Measurements from ENCODE around the gene WNT9B.
A peak's percentile ranks its signal among the peaks of the same experiment; 100 is the strongest.

WNT9B gene

DNA sequence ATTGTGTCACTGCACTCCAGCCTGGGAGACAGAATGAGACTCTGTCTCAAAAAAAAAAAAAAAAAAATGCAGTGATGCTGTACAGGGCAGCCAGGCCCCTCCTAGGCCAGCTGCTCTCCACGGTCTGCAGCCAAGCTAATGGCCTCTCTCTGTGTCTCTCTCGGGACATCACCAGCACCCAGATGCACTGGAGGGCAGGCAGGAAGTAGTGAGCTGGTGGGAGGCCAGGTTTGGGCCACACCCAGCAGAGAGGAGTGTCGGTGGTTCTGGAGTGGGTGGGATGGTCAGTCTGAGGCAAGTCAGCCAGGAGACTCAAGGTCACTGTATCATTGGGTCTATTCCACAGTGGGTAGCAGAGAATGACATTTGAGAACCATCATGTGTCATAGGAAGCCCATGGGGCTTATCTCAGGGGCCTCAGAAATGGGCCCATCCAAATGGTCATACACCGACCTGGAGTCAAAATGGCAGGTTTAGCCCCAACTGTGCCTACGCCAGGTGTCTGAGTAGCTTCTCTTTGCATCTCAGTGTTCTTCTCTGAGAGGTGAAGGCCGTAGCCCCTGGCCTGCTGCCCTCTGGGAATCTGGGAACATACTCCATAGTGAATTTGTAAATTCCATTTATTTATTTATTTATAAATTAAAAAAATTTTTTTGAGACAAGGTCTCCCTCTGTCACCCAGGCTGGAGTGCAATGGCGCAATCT is 22.7 kb downstream of the WNT9B start:
- H3K4me3 ChIP-seq: no peak overlapping the region
- TF ChIP-seq, protein P1, sequence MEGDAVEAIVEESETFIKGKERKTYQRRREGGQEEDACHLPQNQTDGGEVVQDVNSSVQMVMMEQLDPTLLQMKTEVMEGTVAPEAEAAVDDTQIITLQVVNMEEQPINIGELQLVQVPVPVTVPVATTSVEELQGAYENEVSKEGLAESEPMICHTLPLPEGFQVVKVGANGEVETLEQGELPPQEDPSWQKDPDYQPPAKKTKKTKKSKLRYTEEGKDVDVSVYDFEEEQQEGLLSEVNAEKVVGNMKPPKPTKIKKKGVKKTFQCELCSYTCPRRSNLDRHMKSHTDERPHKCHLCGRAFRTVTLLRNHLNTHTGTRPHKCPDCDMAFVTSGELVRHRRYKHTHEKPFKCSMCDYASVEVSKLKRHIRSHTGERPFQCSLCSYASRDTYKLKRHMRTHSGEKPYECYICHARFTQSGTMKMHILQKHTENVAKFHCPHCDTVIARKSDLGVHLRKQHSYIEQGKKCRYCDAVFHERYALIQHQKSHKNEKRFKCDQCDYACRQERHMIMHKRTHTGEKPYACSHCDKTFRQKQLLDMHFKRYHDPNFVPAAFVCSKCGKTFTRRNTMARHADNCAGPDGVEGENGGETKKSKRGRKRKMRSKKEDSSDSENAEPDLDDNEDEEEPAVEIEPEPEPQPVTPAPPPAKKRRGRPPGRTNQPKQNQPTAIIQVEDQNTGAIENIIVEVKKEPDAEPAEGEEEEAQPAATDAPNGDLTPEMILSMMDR (IDR thresholded peaks at IDR 0.05): no peak
- no peak overlapping the region for H3K27ac ChIP-seq
- no peak for DNase-seq (ENCODE audit: low spot score)

GRCh38 chr17:46874906-46875305 is 23.5 kb downstream of the WNT9B start:
- Histone ChIP-seq H3K4me3 (no peak overlapping the region), H3K27ac (no peak overlapping the region)
- DNase-seq (ENCODE audit: low spot score): no peak
- TF ChIP-seq, protein P1 (IDR thresholded peaks at IDR 0.05): no peak

DNA sequence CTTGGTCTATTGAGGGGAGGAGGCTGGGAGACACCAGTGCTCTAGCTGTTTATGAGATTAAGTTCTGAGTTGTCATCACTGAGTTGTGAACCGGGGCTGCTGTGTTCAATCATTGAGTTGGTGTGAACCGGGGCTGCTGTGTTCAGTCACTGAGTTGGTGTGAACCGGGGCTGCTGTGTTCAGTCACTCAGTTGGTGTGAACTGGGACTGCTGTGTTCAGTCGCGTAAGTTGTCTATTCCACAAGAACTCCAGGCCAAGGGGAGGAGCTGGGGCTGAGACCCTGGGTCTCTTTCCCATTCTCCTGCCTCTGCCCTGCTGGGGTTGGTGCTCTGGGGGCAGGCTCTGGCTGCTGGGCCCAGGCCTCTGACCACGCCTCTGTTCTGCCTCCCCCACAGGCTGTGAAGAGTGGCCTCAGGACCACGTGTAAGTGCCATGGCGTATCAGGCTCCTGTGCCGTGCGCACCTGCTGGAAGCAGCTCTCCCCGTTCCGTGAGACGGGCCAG is 24.5 kb downstream of the WNT9B start:
- TF ChIP-seq, protein P1 (IDR thresholded peaks at IDR 0.05): no peak
- peak overlapping the region in 1 of 2 donors; percentile 16 for H3K27ac ChIP-seq
- DNase-seq (ENCODE audit: low spot score): no peak
- H3K4me3 ChIP-seq: no peak overlapping the region

DNA sequence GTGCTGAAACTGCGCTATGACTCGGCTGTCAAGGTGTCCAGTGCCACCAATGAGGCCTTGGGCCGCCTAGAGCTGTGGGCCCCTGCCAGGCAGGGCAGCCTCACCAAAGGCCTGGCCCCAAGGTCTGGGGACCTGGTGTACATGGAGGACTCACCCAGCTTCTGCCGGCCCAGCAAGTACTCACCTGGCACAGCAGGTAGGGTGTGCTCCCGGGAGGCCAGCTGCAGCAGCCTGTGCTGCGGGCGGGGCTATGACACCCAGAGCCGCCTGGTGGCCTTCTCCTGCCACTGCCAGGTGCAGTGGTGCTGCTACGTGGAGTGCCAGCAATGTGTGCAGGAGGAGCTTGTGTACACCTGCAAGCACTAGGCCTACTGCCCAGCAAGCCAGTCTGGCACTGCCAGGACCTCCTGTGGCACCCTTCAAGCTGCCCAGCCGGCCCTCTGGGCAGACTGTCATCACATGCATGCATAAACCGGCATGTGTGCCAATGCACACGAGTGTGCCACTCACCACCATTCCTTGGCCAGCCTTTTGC is 25.0 kb downstream of the WNT9B start:
- Histone ChIP-seq H3K4me3 (no peak overlapping the region), H3K27ac (peak overlapping the region in 1 of 2 donors; percentile 70)
- TF ChIP-seq, protein P1 (IDR thresholded peaks at IDR 0.05): no peak
- DNase-seq (ENCODE audit: low spot score): no peak

DNA sequence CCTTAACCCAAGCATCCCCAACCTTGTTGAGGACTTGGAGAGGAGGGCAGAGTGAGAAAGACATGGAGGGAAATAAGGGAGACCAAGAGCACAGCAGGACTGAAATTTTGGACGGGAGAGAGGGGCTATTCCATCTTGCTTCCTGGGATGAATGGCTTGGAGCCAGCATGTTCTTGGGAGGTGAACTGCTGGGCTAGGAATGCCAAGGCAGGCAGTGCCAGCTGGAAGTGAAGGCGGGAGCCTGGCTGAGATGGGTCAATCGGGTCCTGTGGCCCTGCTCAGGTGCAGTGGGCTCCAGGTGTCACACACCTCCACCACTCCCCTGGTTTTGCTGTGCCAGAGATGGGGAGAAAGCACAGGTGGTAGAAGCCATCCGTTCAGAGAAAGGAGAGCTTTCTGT is 25.5 kb downstream of the WNT9B start:
- TF ChIP-seq, protein P1 (IDR thresholded peaks at IDR 0.05): no peak
- DNase-seq (ENCODE audit: low spot score): no peak
- Histone ChIP-seq H3K27ac (peak overlapping the region in 1 of 2 donors; percentile 70), H3K4me3 (no peak overlapping the region)

DNA sequence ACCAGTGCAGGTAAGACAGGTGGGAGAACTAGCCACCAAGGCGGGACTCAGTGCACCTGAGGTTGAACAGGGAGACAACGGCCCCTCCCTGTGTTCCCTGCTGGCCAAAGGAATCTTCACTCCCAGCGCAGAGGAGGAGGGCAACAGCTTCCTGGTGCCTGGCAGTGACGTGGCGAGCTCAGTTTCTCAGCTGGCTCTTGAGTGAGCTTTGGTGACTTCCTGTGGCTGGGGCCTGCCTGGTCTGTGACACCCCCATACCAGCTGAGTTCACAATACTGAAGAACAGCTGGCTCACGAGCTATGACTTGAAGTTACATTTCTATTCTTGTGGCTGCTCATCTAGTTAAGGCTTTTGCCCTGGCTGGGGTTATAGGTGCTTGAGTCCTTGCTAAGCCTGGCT is 26.1 kb downstream of the WNT9B start:
- peak overlapping the region in 1 of 2 donors; percentile 70 for H3K27ac ChIP-seq
- no peak for DNase-seq (ENCODE audit: low spot score)
- TF ChIP-seq, protein P1 (IDR thresholded peaks at IDR 0.05): no peak

GRCh38 chr17:46878055-46878454 is 26.7 kb downstream of the WNT9B start:
- DNase-seq (ENCODE audit: low spot score): no peak
- Histone ChIP-seq H3K4me3 (no peak overlapping the region), H3K27ac (peak overlapping the region in 1 of 2 donors; percentile 70)
- TF ChIP-seq, protein P1 (IDR thresholded peaks at IDR 0.05): no peak

More for the DNA sequence above, 26.1 kb downstream of the WNT9B start:
- no peak overlapping the region for H3K4me3 ChIP-seq
